MCF 10A (cell line): ENCODE results near the gene ALDH9A1. TPM values are rescaled to one million over a fixed set of nuclear protein-coding genes. Genes with fewer than 3 reads are reported as not detected.

Experiments used
- BruUV-seq: library from RNA; stranded (reverse); fragments of 400-500 nt; replicated peaks from 2 replicates; lab custom pipeline; 2021; lab: Mats Ljungman, UMichigan
- CTCF ChIA-PET: fragments of 300-600 bp; sonication (Branson Sonifier 250); formaldehyde crosslinking; extraction: SDS; loops from one replicate; lab custom pipeline; 2021; ENCODE audit warnings: antibody characterized with exemption, inconsistent platforms; lab: Yijun Ruan, JAX
- POLR2A ChIA-PET: fragments of 300-600, 350-650 bp; sonication (Branson Sonifier 250); formaldehyde crosslinking; extraction: SDS; loops from one replicate; lab custom pipeline; 2020; ENCODE audit warnings: antibody characterized with exemption, inconsistent platforms; lab: Yijun Ruan, JAX
- DNase-seq: peaks from one replicate; pipeline ENCODE4 v3.0.0-alpha.2; 2018; ENCODE audit not compliant: unreplicated experiment
- H3K27ac Mint-ChIP-seq: one replicate; pipeline ENCODE4 v1.8.0; 2022; ENCODE audit warnings: mild to moderate bottlenecking, low read depth, mixed read lengths; ENCODE audit not compliant: unreplicated experiment
- H3K27me3 Mint-ChIP-seq: one replicate; pipeline ENCODE4 v1.8.0; 2022; ENCODE audit warnings: mixed read lengths; ENCODE audit not compliant: insufficient read depth, unreplicated experiment
- H3K36me3 Mint-ChIP-seq: one replicate; pipeline ENCODE4 v1.8.0; 2022; ENCODE audit warnings: mild to moderate bottlenecking, moderate library complexity, mixed read lengths; ENCODE audit not compliant: insufficient read depth, unreplicated experiment
- H3K4me1 Mint-ChIP-seq: one replicate; pipeline ENCODE4 v1.8.0; 2022; ENCODE audit warnings: mixed read lengths; ENCODE audit not compliant: insufficient read depth, unreplicated experiment
- H3K4me3 Mint-ChIP-seq: one replicate; pipeline ENCODE4 v1.8.0; 2022; ENCODE audit warnings: mild to moderate bottlenecking, moderate library complexity, mixed read lengths; ENCODE audit not compliant: unreplicated experiment
- H3K9me3 Mint-ChIP-seq: one replicate; pipeline ENCODE4 v1.8.0; 2022; ENCODE audit warnings: mixed read lengths; ENCODE audit not compliant: unreplicated experiment
- intact Hi-C: fragments of 100-400 bp; cut with micrococcal nuclease; formaldehyde crosslinking; loops from 2 replicates; pipeline ENCODE4 v1.14.1; 2022
- total RNA-seq: library from RNA; stranded (reverse); gene quantifications from 2 replicates; pipeline ENCODE4 v1.2.3, GENCODE V29; 2022
- TF ChIP-seq, protein P1 (sequence below): fragments of 200-600 bp; IDR thresholded peaks from one replicate; pipeline ENCODE4 v1.8.0; 2022; ENCODE audit warnings: antibody characterized with exemption, mild to moderate bottlenecking; ENCODE audit not compliant: unreplicated experiment

Gene ALDH9A1
- total RNA-seq, 1 experiment from 2014 or later, result 67.1 TPM

DNA sequence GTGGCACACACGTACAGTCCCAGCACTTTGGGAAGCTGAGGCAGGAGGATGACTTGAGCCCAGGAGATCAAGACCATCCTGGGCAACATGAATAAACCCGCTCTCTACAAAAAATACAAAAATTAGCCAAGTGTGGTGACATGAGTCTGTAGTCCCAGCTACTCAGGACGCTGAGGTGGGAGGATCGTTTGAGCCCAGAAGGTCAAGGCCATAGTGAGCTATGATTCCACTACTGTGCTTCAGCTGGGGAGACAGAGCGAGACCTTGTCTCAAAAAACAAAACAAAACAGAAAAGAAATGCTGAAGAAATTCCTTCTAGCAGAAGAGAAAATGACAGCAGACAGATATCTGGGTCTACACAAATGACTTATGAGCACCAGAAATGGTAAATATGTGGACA, 10.3 kb downstream of the ALDH9A1 start:
- peaks cover 9% of the 10 kb centered on the region for H3K9me3 Mint-ChIP-seq
- CTCF ChIA-PET, result interaction anchor here (0.7 kb wide), 1 partner anchor 102 kb away, joined by 3 read pairs; no protein-coding TSS in a partner anchor
- intact Hi-C loops, result no loop called here
- POLR2A ChIA-PET, result interaction anchor here (0.7 kb wide), 1 partner anchor 9 kb away, joined by 4 read pairs; no protein-coding TSS in a partner anchor
- no peaks in the 10 kb centered on the region for H3K27me3 Mint-ChIP-seq
- H3K4me1 Mint-ChIP-seq, result peaks cover 15% of the 10 kb centered on the region
- H3K4me3 Mint-ChIP-seq, result no peak overlapping the region
- no peak overlapping the region for H3K27ac Mint-ChIP-seq
- no peak for DNase-seq
- TF ChIP-seq, protein P1, sequence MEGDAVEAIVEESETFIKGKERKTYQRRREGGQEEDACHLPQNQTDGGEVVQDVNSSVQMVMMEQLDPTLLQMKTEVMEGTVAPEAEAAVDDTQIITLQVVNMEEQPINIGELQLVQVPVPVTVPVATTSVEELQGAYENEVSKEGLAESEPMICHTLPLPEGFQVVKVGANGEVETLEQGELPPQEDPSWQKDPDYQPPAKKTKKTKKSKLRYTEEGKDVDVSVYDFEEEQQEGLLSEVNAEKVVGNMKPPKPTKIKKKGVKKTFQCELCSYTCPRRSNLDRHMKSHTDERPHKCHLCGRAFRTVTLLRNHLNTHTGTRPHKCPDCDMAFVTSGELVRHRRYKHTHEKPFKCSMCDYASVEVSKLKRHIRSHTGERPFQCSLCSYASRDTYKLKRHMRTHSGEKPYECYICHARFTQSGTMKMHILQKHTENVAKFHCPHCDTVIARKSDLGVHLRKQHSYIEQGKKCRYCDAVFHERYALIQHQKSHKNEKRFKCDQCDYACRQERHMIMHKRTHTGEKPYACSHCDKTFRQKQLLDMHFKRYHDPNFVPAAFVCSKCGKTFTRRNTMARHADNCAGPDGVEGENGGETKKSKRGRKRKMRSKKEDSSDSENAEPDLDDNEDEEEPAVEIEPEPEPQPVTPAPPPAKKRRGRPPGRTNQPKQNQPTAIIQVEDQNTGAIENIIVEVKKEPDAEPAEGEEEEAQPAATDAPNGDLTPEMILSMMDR, result no peak
- peaks cover 81% of the 10 kb centered on the region for H3K36me3 Mint-ChIP-seq
- BruUV-seq, result no TSS peak

- Mint-ChIP-seq H3K4me3 (no peak overlapping the region), H3K4me1 (peaks cover 15% of the 10 kb centered on the region), H3K27me3 (no peaks in the 10 kb centered on the region), H3K9me3 (peaks cover 9% of the 10 kb centered on the region), H3K36me3 (peaks cover 85% of the 10 kb centered on the region), H3K27ac (no peak overlapping the region)
- BruUV-seq, result no TSS peak
- DNase-seq, result no peak
- intact Hi-C loops, result no loop called here
- TF ChIP-seq, protein P1, result no peak
- ChIA-PET POLR2A (interaction anchor here (1.1 to 1.2 kb wide), 3 partner anchors 9 to 81 kb away, joined by 3 to 4 read pairs (median 4); no protein-coding TSS in a partner anchor), CTCF (interaction anchor here (0.6 to 4.4 kb wide), 4 partner anchors 8 to 149 kb away, joined by 3 to 22 read pairs (median 3); partner anchors contain the start of gene ALDH9A1)
Measured at GRCh38 chr1:165686971-165687433, 11.4 kb downstream of the ALDH9A1 start.

DNA sequence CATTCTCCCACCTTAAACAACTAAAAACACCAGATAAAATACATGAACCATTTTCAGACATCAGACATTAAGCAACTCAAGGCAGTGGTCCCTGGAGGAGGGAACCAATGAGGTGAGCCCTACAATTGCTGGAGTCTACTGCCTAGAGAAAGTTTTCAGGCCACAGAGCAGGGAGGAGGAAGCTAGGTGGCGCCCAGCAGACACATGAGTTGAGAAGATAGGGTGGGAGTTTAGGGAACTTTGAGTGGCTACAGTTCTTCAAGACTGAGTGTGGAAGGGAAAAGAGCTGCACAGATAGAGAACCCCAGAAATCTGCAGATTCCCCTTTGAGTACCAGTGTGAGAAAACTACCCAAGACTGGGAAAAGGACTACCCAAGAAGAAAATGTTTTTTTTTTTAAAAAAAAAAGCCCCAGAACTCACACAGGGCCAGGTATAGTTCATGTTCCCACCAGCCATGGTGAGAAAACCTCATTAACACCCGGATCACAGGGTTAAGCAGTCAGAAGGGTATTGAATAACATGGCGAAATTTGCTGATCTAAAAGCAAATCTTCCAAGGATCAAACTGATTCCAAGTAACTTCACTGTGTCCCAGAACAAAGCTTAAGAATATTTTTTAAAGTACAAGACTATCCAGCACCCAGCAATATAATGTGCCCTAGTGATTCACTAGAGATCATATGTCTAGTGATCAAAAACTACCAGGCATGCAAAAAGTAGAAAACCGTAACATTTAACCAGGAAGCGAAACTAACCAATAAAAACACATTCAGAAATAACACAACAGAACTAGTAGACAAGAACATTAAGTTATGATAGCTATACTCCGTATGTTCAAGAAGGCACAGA, 12.0 kb downstream of the ALDH9A1 start:
- Mint-ChIP-seq H3K4me1 (peaks cover 15% of the 10 kb centered on the region), H3K27ac (peak overlapping the region; percentile 5), H3K9me3 (peaks cover 9% of the 10 kb centered on the region), H3K27me3 (no peaks in the 10 kb centered on the region), H3K4me3 (no peak overlapping the region), H3K36me3 (peaks cover 87% of the 10 kb centered on the region)
- ChIA-PET CTCF (interaction anchor here (0.6 to 4.4 kb wide), 9 partner anchors 8 to 227 kb away, joined by 3 to 22 read pairs (median 3); partner anchors contain the start of gene ALDH9A1), POLR2A (interaction anchor here (1.1 to 1.2 kb wide), 3 partner anchors 9 to 82 kb away, joined by 3 to 4 read pairs (median 4); no protein-coding TSS in a partner anchor)
- no TSS peak for BruUV-seq
- TF ChIP-seq, protein P1, result no peak
- intact Hi-C loops, result no loop called here
- DNase-seq, result no peak
